Peyer's patch (tissue), 4 donors: ENCODE results near the gene SLCO4C1. TPM values are rescaled to one million over a fixed set of nuclear protein-coding genes. Genes with fewer than 3 reads are reported as not detected.

ENCODE experiments used
- DNase-seq, 3 donors: peaks; one replicate each; pipeline ENCODE4 v3.0.0-alpha.2; 2017 to 2019
- H3K27ac ChIP-seq, 4 donors: fragments of 200-600 bp; sonication (generic); one replicate each; pipeline ENCODE4 v1.5.1; 2016 to 2019
- H3K27me3 ChIP-seq, 2 donors: fragments of 200-600 bp; sonication (generic); one replicate each; pipeline ENCODE4 v1.5.1; 2019
- H3K36me3 ChIP-seq, 3 donors: fragments of 200-600 bp; sonication (generic); one replicate each; pipeline ENCODE4 v1.5.1; 2016 to 2019
- H3K4me1 ChIP-seq, 4 donors: fragments of 200-600 bp; sonication (generic); one replicate each; pipeline ENCODE4 v1.5.1; 2016 to 2019
- H3K4me3 ChIP-seq, 4 donors: fragments of 200-600 bp; sonication (generic); 1 replicate in 3 of 4; 2 replicates in 1 of 4; pipeline ENCODE4 v1.5.1; 2016 to 2019; ENCODE audit warnings: mild to moderate bottlenecking in 1 of 4
- H3K9me3 ChIP-seq, 4 donors: fragments of 200-600 bp; sonication (generic); one replicate each; pipeline ENCODE4 v1.5.1; 2016 to 2019; ENCODE audit warnings: mild to moderate bottlenecking in 1 of 4
- POLR2A ChIP-seq, 2 donors: fragments of 450-650 bp; IDR thresholded peaks; one replicate each; pipeline ENCODE4 v1.5.1; 2017; ENCODE audit warnings: antibody characterized with exemption in 2 of 2, mild to moderate bottlenecking in 2 of 2, moderate library complexity in 2 of 2
- total RNA-seq, 4 donors: library from RNA; depleted of rRNA; stranded (reverse); fragments of >200 nt; gene quantifications; one replicate each; pipeline ENCODE4 v1.1.0, GENCODE V29; 2016
- TF ChIP-seq, protein P1 (sequence below), 6 experiments: fragments of 450-650 bp in 4 of 6; fragments of 200-600 bp in 2 of 6; sonication (generic) in 1 of 6; IDR thresholded peaks; one replicate each; pipeline ENCODE4 v1.5.1; 2017 to 2019; ENCODE audit warnings: antibody characterized with exemption in 6 of 6, mild to moderate bottlenecking in 3 of 6, moderate library complexity in 1 of 6

Gene SLCO4C1
- total RNA-seq, 4 donors from 2014 or later, result 1.7 to 2.1 TPM; not detected in 2

DNA sequence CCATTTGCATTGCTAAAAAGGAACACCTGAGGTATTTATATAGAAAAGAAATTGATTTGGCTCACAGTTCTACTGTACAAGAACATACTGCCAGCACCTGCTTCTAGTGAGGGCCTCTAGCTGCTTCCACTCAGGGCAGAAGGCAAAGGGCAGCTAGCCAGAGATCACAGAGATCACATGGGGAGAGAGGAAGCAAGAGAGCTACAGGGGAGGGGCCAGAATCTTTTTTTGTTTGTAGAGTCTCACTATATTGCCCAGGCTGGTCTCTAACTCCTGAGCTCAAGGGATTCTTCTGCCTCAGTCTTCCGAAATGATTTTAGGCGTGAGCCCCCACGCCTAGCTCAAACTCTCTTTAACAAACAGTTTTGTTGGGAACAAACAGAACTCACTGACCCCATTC lies 6.1 kb downstream of the SLCO4C1 start:
- Histone ChIP-seq H3K27me3 (no peaks in the 10 kb centered on the region), H3K27ac (no peak overlapping the region), H3K4me3 (no peak overlapping the region), H3K9me3 (no peaks in the 10 kb centered on the region), H3K4me1 (no peaks in the 10 kb centered on the region), H3K36me3 (no peaks in the 10 kb centered on the region)
- DNase-seq, result no peak
- TF ChIP-seq, protein P1, sequence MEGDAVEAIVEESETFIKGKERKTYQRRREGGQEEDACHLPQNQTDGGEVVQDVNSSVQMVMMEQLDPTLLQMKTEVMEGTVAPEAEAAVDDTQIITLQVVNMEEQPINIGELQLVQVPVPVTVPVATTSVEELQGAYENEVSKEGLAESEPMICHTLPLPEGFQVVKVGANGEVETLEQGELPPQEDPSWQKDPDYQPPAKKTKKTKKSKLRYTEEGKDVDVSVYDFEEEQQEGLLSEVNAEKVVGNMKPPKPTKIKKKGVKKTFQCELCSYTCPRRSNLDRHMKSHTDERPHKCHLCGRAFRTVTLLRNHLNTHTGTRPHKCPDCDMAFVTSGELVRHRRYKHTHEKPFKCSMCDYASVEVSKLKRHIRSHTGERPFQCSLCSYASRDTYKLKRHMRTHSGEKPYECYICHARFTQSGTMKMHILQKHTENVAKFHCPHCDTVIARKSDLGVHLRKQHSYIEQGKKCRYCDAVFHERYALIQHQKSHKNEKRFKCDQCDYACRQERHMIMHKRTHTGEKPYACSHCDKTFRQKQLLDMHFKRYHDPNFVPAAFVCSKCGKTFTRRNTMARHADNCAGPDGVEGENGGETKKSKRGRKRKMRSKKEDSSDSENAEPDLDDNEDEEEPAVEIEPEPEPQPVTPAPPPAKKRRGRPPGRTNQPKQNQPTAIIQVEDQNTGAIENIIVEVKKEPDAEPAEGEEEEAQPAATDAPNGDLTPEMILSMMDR (IDR thresholded peaks at IDR 0.05), result no peak
- no peak for TF ChIP-seq POLR2A (IDR thresholded peaks at IDR 0.05)

DNA sequence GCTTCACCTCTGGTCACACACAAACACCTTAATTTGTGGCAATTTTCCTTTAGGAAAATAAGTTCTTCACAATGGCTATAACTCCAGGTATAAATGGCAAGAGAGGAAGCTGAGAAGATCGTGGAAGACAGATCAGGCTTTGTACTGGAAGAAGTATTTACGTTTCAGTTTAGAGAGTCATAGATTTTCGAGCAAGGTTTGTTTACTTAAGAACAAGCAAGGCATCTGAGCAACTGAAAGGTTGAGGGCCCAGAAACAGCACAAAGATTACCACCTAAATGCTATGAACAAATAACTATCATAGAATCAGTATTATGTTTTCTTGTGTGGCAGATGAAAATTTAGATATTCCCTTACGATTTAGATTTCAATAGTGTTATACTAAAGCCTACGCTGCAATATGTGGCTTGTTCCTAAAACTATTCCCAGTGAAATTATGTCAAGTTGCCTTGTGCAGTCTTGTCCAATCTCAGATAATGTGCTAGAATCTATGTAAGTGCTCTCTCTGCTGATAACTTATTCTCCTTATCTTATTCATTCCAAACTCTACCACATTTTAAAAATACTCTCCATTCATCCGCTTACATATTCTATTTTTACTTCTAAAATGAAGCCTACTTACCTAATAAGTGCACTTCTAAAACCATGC lies 6.7 kb downstream of the SLCO4C1 start:
- H3K27me3 ChIP-seq, result no peaks in the 10 kb centered on the region
- TF ChIP-seq POLR2A (IDR thresholded peaks at IDR 0.05), result no peak
- TF ChIP-seq, protein P1 (IDR thresholded peaks at IDR 0.05), result no peak
- DNase-seq, result no peak
- no peaks in the 10 kb centered on the region for H3K9me3 ChIP-seq
- no peaks in the 10 kb centered on the region for H3K4me1 ChIP-seq
- no peaks in the 10 kb centered on the region for H3K36me3 ChIP-seq
- H3K4me3 ChIP-seq, result no peak overlapping the region
- no peak overlapping the region for H3K27ac ChIP-seq

DNA sequence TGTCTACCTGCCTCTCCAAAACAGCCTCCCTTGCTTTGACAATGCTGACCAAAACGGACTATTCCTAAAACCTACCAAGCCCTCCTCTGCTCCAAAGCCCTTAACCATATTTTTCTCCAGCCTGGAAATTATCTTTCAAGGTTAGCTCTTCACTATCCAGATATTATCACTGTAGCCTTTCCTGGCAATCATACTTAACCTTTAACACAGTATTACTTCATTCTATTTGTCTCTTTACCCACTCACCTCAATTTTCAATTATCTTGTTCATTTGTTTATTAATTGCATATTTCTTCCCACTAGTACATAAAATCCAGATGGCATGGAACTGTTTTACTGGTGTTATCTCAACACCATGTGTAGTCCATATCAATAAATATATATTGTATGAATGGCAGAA lies 7.5 kb downstream of the SLCO4C1 start:
- H3K36me3 ChIP-seq, result no peaks in the 10 kb centered on the region
- H3K27me3 ChIP-seq, result no peaks in the 10 kb centered on the region
- H3K4me1 ChIP-seq, result no peaks in the 10 kb centered on the region
- H3K4me3 ChIP-seq, result no peak overlapping the region
- DNase-seq, result no peak
- H3K9me3 ChIP-seq, result no peaks in the 10 kb centered on the region
- no peak overlapping the region for H3K27ac ChIP-seq
- no peak for TF ChIP-seq POLR2A (IDR thresholded peaks at IDR 0.05)
- TF ChIP-seq, protein P1 (IDR thresholded peaks at IDR 0.05), result no peak

DNA sequence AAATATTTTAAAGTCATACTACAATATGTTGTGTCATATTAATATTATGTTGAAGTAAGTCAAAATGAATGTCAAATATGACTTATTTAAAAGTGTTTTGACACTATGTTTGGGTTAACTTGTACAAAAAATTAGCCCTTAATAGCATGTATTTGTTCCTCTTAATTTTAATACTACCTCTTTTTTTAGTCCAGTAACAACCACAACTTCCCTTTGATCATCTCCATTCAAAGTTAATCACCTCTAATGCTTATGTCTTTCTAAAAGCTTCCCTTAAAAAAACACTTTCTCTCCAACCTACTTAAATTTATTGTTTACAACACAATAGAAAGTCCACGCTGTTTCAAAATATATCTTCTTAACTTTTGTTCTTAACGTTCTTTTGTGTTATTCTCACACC lies 9.6 kb downstream of the SLCO4C1 start:
- H3K27ac ChIP-seq, result no peak overlapping the region
- H3K4me3 ChIP-seq, result no peak overlapping the region
- H3K4me1 ChIP-seq, result no peaks in the 10 kb centered on the region
- H3K9me3 ChIP-seq, result no peaks in the 10 kb centered on the region
- no peak for DNase-seq
- TF ChIP-seq POLR2A (IDR thresholded peaks at IDR 0.05), result no peak
- TF ChIP-seq, protein P1 (IDR thresholded peaks at IDR 0.05), result no peak
- H3K36me3 ChIP-seq, result no peaks in the 10 kb centered on the region
- H3K27me3 ChIP-seq, result no peaks in the 10 kb centered on the region

DNA sequence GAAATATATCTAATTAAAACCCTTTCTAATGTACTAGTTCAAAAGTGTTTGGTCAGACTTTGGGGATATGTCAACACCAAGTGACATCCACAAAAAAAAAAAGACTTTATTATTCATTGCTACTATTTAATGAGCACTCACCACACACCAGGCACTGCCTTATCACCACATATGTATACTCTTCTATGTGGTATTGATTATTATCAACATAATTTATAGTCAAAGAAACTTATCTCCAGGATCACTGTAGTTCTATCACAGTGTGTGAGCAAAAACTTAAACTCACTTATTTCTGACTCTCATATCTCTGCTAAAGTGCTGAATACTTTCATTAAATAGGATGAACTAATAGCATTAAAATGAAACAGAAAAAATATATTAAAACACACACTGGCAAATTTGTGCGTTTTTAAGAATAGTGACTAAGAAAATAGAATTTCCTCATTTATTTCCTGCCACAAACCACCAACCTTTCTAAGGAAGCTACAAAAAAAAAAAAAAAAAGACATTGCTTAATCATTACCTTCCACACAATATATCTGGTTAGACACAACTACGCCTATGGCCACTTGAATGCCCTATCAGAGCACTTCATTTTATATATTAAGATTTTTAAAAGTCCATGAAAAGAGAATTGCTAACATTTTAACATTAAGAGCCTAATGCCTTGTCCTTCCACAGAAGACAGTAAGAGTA lies 12.8 kb downstream of the SLCO4C1 start:
- H3K4me3 ChIP-seq, result no peak overlapping the region
- H3K27me3 ChIP-seq, result no peaks in the 10 kb centered on the region
- H3K36me3 ChIP-seq, result no peaks in the 10 kb centered on the region
- TF ChIP-seq, protein P1 (IDR thresholded peaks at IDR 0.05), result no peak
- no peak for TF ChIP-seq POLR2A (IDR thresholded peaks at IDR 0.05)
- no peaks in the 10 kb centered on the region for H3K4me1 ChIP-seq
- DNase-seq, result no peak
- no peaks in the 10 kb centered on the region for H3K9me3 ChIP-seq
- H3K27ac ChIP-seq, result no peak overlapping the region
